HG03460 (cell line): ENCODE data around the gene BPTF.
"Not testable (repeated sequence)": the region's sequence is repeated elsewhere in the genome, so short reads cannot be mapped to it uniquely, and the experiment has no call there.

Source experiments
- ATAC-seq: cut with Tn5 transposase; IDR thresholded peaks from one replicate; pipeline ENCODE4 v1.9.1; 2021; ENCODE audit not compliant: unreplicated experiment

The BPTF gene, protein sequence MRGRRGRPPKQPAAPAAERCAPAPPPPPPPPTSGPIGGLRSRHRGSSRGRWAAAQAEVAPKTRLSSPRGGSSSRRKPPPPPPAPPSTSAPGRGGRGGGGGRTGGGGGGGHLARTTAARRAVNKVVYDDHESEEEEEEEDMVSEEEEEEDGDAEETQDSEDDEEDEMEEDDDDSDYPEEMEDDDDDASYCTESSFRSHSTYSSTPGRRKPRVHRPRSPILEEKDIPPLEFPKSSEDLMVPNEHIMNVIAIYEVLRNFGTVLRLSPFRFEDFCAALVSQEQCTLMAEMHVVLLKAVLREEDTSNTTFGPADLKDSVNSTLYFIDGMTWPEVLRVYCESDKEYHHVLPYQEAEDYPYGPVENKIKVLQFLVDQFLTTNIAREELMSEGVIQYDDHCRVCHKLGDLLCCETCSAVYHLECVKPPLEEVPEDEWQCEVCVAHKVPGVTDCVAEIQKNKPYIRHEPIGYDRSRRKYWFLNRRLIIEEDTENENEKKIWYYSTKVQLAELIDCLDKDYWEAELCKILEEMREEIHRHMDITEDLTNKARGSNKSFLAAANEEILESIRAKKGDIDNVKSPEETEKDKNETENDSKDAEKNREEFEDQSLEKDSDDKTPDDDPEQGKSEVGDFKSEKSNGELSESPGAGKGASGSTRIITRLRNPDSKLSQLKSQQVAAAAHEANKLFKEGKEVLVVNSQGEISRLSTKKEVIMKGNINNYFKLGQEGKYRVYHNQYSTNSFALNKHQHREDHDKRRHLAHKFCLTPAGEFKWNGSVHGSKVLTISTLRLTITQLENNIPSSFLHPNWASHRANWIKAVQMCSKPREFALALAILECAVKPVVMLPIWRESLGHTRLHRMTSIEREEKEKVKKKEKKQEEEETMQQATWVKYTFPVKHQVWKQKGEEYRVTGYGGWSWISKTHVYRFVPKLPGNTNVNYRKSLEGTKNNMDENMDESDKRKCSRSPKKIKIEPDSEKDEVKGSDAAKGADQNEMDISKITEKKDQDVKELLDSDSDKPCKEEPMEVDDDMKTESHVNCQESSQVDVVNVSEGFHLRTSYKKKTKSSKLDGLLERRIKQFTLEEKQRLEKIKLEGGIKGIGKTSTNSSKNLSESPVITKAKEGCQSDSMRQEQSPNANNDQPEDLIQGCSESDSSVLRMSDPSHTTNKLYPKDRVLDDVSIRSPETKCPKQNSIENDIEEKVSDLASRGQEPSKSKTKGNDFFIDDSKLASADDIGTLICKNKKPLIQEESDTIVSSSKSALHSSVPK (N-terminal part only)

DNA sequence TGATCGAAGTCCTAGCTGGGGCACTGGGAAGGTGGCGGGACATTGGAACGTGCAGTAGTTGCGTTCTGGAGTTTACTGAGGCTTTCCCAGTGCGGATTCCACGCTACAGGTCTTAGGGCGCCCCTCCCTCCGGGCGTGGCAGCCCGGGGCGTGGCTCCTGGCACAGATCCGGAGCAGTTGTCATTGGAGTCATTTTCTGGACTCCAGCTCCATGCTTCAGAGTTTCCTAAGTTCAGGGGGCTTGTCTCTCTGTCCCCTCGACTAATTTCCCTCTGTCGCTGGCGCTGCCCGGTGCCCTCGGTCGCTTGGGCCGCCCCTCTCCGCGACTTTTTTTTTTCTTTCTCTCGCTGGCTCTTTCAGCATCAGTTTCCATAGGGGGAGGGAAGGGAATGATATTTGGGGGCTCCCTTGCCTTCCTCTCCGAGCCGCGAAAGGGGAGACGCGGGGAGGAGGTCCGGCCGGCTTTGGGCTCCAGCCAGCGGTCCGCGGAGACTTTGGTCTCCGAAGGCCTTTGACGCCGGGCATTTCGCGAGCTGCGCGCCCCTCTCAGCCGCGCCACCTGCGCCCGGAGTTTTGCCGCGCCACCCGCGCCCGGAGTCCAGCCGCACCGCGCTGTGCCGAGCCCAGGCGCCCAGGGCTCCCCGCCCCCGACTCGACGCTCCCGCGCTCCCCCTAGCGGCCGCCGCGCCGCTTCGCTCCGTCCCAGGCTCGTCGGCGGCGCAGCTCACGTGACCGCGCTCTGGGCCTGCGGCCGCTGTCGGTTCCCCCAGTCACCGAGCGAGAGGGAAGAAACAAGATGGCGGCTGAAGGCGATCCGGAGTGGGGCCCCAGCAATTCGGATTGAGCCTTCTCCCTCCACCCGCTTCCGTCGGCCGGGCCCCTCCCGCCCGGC lies at the start of gene BPTF:
BPTF (plus strand) TSS at position 769 of the 892 bp plus-strand sequence. CDS start 222 bp downstream, outside the sequence.
- ATAC-seq: peak; percentile 86

DNA sequence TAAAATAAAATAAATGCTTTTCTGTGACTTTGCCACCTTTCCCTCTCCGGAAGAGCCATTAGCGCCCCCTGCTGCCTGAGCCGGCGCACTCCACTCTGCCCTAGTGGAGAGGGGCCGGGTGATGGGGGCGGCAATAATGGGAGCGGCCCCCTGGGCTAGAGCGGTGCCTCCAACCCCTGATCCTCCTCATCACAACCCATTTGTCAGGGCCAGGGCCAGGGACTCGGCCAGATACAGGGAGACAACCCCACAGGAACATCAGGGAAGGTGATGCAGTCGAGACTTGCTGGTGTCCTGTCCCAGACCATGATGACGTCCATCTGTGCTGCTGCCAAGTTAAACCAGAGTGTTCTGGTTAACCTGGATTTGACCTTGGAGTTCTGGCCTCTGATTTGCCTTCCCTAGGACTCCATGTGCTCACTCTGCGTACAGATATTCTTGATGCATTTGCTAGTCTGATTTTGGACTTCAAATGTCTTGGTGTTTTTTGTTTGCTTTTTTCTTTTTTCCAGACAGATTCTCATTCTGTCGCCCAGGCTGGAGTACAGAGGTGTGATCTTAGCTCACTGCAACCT lies 46.1 kb upstream of the BPTF start:
- no peak for ATAC-seq

DNA sequence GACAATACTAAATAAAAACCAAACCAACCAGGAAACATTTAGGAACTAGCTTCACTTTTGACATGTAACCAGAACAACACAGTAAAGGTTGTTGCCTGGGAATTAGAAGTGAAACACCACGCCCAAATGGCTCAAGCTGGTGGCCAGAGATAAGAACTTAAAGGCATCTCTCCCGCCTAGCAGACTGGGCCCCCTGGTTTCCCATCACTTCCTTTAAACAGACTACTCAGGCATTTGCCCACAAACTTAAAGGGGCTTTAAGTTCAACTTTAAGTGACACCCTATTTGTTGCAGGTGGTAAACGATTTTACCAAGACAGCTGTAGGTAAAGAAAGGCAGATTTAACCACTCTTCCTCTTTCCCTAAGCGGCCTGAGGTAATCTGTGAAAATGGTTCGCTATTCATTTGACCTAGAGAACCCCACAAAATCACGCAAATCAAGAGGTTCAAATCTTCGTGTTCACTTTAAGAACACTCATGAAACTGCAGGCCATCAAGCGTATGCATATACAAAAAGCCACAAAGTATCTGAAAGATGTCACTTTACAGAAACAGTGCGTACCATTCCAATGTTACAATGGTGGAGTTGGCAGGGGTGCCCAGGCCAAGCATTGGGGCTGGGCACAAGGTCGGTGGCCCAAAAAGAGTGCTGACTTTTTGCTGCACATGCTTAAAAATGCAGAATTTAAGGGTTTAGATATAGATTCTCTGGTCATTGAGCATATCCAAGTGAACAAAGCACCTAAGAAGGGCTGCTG lies 40.8 kb upstream of the BPTF start:
- ATAC-seq: no peak

DNA sequence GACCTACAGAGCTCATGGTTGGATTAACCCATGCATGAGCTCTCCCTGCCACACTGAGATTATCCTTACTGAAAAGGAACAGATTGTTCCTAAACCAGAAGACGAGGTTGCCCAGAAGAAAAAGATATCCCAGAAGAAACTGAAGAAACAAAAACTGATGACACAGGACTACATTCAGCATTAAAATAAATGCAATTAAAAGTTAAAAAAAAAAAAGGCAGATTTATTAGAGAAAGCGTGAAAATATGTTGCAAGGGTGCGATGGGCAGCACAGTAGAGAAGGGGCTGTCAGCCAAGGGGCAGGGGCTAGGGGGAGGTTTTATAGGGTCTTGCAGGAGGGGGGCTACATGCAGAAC lies 40.2 kb upstream of the BPTF start:
- ATAC-seq: no peak

DNA sequence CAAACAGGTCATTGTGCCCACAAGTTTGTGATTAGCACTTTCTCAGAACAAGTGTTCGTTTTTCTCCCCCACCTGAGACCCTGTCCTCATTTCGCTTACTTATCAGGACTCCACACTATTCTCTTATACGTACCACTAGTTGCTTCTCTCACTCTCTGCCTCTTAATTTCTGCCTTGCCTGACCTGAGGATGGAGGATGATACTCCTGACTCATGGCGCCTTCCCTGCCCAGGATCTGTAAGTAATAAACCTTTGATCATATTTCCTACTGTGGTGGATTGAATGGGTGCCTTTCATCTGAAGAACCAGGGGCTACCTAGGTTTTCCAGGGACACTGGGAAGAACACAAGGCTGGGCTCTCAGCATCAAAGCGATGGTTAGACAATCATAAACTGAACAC lies 39.8 kb upstream of the BPTF start:
- ATAC-seq: no peak

DNA sequence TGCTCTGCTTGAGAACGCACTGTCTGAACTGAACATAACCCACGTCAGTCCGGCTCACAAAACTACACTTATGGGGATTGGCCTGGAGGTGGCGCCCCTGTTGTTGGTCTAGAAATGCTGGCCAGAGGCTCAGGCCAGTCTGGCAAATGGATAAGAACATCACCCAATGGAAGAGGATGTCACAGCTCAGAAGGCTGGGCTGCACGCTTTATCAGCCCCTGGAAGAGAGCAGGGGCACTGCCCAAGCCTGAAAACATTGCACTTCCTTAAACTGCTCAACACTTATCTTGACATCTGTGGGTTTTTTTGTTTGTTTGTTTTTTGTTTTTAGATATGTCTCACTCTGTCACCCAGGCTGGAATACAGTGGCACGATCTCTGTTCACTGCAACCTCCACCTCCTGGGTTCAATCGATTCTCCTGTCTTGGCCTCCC lies 24.8 kb upstream of the BPTF start:
- peak; percentile 96 for ATAC-seq

DNA sequence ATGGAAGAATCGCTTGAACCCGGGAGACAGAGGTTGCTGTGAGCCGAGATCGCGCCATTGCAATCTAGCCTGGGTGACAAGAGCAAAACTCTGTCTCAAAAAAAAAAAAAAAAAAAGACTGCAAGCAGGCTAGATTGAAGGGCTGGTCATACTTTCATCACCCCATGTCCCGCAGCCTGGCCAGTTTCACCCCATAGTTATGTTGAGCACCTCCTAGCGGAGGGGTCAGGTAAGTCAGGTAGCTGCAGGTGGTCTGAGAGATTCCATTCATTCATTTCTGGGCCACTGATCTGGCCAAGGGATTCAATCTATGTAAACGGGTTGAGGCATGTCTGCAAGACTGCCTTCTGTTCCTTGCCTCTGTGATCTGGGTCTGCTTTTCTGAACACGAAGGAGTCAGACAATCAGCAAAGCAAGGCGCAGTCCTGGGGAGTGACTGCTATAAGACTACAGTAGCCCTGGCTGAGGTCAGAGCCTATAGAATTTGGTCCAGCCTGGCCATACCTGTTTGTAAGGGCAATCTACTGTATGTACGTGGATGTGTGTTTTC lies 23.6 kb upstream of the BPTF start:
- ATAC-seq: no peak

DNA sequence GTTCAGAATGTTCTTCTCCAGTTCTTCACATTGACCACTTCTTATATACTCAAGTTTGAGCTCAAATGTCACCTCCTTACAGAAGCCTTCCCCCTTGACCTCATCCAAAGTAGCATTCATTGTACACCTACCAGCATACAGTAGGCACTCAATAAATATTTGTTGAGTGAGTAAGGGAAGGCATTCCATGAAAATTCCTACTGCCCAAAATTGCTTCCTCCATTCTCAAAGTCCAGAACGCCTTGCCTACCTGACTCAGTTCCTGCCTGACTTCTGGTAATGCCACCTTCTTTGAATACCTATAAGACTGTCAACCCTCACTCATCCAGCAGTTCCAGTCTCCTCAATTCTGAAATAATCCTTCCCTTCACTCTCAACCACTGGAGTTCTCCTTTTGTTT lies 14.8 kb upstream of the BPTF start:
- ATAC-seq: no peak

DNA sequence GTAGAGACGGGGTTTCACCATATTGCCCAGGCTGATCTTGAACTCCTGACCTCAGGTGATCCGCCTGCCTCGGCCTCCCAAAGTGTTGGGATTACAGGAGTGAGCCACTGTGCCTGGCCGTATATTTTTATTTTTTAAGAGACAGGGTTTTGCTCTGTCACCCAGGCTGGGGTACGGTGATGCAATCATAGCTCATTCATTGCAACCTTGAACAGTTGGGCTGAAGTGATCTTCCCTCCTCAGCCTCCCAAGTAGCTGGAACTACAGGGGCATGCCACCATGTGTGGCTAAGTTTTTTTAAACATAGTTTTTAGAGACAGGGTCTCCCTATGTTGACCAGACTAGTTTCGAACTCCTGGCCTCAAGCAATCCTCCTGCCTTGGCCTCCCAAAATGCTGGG lies 12.9 kb upstream of the BPTF start:
- ATAC-seq: not testable (repeated sequence)

DNA sequence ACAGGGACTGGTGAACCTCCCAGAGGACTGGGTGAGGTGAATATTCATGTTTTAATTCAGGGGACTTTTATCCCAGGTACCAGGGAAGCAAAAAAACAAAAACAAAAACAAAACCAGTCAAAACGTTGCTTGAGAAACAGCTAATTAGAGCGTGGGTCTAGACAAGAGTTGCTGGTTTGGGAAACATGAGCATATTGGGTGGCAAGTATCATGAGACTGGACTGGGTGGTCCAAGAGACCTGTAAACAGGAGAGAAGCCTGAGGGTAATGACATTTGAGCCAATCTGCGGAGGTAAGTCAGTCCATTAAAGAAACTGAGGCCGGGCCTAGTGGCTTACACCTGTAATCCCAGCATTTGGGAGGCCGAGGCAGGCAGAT lies 11.5 kb upstream of the BPTF start:
- no peak for ATAC-seq

DNA sequence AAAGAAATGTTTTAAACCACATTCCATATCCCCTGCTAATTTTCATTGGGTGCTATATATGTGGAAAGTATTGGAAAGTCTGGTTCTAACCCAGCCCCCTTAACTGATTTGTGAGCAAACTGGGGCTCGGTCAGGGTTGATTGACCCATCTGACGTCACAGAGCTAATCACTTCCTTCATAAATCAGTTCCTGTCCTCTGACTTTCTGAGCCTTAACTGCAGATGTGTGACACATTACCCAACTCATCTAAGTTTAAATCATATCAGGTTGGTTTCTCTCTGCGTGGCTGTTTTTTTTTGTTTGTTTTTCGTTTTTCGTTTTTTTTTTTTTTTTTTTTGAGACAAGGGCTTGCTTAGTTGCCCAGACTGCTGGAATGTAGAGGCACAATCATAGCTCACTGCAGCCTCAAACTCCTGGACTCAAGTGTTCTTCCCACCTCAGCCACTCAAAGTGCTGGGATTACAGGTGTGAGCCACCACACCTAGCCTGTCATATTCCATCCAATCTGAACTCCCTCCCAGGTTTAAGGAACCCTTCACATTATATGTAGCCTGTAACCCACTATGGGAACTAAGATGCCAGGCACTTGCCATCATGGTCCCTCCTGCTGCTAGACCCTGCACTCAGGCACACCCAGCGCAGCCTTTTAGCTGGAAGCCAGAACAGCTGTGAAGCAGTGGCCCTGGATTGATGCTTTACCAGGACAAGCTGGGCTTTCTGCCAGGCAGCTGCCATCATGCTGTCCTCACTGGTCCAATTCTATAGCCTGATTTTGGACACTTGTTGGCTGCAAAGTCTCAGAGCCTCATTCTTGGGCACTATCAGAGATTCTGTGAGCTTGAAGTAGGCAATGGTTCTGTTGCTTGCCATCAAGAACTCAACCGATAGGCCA lies 6.9 kb upstream of the BPTF start:
- peak; percentile 59 for ATAC-seq

DNA sequence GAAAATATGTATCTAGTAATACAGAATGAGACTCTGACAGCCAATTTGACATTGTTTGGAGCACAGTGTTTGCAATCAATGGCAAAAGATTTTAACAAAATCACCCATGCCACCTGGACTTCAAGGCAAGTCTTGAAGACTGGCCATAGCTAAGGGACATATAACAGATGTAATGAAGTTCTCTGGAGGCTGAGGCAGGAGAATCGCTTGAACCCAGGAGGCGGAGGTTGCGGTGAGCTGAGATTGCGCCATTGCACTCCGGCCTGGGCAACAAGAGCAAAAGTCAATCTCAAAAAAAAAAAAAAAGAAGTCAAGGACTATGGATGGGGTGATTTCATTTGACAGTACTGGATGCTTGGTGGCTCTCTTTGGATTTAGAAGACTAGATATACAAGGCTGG lies 5.6 kb upstream of the BPTF start:
- no peak for ATAC-seq

DNA sequence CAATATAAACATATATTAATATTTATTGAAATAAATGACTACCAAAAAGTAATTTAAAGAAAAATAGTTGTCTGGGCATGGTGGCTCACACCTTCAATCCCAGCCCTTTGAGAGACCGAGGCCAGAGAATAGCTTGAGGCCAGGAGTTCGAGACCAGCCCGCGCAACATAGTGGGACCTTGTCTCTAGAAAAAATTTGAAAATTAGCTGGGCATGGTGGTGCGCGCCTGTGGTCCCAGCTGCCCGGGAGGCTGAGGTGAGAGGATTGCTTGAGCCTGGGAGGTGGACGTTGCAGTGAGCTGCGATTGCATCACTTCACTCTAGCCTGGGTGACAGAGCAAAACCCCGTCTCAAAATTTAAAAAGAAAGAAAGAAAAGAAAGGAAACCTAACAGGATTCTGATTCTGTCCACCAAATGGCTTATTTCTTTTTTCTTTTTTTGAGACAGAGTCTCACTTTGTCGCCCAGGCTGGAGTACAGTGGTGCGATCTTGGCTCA lies 3.4 kb upstream of the BPTF start:
- no peak for ATAC-seq

DNA sequence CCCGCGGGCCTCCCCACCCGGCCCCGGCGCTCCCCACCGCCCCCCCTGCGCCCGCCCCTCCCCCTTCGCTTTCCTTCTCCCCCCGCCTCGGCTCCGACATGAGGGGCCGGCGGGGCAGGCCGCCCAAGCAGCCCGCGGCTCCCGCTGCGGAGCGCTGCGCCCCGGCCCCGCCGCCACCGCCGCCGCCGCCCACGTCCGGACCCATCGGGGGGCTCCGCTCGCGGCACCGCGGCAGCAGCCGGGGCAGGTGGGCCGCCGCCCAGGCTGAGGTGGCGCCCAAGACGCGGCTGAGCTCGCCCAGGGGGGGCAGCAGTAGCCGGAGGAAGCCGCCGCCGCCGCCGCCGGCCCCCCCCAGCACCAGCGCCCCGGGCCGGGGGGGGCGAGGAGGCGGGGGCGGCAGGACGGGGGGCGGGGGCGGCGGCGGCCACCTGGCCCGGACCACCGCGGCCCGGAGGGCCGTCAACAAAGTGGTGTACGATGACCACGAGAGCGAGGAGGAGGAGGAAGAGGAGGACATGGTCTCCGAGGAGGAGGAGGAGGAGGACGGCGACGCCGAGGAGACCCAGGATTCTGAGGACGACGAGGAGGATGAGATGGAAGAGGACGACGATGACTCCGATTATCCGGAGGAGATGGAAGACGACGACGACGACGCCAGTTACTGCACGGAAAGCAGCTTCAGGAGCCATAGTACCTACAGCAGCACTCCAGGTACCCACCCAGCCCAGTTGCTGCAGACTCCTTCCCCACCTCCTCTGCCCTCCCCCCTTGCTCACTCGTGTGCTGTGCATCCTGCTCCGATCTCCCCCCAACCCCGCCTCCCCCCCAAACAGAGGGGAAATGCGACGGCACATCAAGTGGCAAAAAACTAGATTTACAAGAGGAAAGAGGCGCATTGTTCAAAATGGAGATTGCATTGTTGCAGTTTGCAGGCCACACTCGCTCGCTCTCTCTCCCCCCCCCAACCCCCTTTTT lies 611 bp downstream of the BPTF start:
- ATAC-seq: peak; percentile 37

DNA sequence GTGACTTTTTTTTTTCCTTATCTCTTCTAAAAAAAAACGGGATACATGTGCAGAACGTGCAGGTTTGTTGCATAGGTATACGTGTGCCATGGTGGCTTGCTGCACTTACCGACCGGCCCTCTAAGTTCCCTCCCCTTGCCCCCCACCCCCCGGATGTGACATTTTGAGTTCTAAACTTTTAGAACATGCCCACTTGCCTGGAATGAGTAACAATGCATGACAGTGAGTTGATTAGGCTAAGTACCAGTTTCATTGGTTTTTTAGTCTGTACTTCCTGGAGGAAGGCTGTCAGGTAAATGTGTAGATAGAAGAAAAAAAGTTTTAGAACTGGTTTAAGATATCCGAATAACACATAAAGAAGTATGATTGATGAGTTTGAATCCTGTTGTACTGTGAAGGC lies 4.0 kb downstream of the BPTF start:
- ATAC-seq: no peak

DNA sequence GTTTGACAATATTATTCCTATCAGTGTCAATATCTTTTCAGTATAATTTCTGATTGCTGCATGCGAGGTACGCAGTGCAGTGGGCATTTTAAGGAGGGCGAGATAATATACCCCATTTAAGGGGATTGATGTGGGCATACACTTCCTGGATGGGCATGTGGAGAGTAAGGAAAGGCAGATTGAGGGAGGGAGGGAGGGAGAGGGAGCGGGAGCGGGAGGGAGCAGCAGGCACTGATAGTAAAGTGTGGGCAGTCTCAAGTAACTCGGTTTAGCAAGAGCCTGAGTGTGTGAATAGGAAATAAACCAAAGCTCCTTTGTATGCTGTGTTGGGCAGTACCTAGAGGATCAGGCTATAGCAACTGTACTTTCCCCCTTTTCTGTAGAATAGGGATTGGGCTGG lies 5.1 kb downstream of the BPTF start:
- no peak for ATAC-seq

DNA sequence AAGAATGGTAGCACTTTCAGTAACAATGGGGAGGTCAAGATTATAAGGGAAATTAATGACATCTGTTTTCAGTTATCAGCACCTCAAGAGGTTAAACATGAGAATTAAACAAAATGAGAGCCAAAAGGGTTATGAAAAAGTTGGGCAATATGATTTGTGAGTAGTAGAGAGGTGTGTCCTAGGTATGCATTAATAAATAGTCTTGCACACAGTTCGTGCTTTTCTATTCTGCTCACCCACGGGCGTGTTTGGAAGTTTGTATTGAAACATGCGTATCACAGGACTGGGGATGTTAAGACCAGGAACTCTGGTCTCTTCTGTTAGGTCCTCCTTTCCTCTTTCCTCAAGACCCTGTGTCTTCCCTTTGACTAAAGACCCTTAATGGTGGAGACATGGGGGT lies 6.0 kb downstream of the BPTF start:
- ATAC-seq: no peak
